ENCODE results near the gene JAM3.

The JAM3 gene

DNA sequence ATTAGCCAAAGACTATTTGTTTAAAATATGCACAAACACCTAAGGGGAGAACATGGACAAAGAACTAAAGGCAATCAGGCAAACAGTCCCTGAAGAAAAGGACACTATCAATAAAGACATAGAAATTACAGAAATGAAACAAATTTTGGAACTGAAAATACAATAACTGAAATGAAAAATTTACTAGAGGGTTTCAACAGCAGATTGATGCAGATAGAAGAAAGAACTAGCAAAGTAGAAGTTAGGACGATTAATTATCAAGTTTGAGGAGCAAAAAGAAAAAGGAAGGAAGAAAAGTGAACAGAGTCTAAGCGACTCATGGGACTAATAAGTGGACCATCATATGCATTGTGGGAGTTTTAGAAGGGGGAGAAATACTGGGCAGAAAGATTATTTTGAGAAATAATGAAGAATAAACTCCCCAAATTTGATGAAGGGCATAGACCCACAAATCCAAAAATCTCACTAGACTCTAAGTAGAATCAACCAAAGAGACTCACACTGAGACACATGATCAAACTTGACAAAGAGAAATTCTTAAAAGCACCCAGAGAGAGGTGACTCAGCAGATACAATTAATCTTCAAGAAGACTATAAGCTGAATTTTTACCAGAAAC is 62.9 kb downstream of the JAM3 start:
- Histone ChIP-seq H3K9me3 (ENCODE audit: insufficient read depth, low read length) (no peaks in the 10 kb centered on the region), H4K20me1 (ENCODE audit: low read depth, low read length) (no peaks in the 10 kb centered on the region)

DNA sequence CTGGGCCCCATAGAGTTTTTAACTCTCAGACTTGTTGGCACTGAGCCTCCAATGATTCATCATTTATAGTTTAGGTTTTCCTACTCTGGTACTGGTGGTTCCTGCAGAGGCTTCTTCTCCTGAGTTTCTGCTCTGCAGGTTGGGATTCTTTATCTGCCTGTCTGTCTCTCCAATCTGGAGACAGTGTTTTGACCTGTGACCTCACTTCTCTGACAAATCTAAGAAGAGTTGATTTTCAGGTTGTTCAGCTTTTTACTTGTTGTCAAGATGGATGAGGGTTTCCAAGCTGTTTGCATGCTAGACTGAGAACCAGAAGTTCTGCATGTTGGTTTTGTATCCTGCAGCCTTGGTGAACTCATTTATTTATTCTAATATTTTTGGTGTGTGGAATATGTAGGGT is 63.9 kb downstream of the JAM3 start:
- Histone ChIP-seq H3K27me3 (ENCODE audit: low read length) (no peaks in the 10 kb centered on the region), H3K9ac (ENCODE audit: low read length) (no peak overlapping the region), H3K79me2 (ENCODE audit: insufficient read depth, low read length) (no peaks in the 10 kb centered on the region), H2AFZ (ENCODE audit: low read depth, low read length, severe bottlenecking) (no peak overlapping the region), H3K36me3 (ENCODE audit: low read length) (no peaks in the 10 kb centered on the region), H3F3A (ENCODE audit: insufficient read depth) (no peaks in the 10 kb centered on the region), H4K20me1 (ENCODE audit: low read depth, low read length) (no peaks in the 10 kb centered on the region), H3K9me2 (replicated peaks; ENCODE audit: insufficient read depth, low read length) (no peaks in the 10 kb centered on the region), H3K9me3 (ENCODE audit: insufficient read depth, low read length) (no peaks in the 10 kb centered on the region), H3K4me2 (ENCODE audit: low read depth, low read length, poor library complexity, severe bottlenecking) (no peak overlapping the region), H3K4me3 (ENCODE audit: insufficient read depth, low read length, poor library complexity, severe bottlenecking) (no peak overlapping the region), H3K27ac (ENCODE audit: low read depth, low read length) (no peak overlapping the region)
- TF ChIP-seq, protein P1, sequence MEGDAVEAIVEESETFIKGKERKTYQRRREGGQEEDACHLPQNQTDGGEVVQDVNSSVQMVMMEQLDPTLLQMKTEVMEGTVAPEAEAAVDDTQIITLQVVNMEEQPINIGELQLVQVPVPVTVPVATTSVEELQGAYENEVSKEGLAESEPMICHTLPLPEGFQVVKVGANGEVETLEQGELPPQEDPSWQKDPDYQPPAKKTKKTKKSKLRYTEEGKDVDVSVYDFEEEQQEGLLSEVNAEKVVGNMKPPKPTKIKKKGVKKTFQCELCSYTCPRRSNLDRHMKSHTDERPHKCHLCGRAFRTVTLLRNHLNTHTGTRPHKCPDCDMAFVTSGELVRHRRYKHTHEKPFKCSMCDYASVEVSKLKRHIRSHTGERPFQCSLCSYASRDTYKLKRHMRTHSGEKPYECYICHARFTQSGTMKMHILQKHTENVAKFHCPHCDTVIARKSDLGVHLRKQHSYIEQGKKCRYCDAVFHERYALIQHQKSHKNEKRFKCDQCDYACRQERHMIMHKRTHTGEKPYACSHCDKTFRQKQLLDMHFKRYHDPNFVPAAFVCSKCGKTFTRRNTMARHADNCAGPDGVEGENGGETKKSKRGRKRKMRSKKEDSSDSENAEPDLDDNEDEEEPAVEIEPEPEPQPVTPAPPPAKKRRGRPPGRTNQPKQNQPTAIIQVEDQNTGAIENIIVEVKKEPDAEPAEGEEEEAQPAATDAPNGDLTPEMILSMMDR (IDR thresholded peaks at IDR 0.05; ENCODE audit: insufficient read depth, low read length, poor library complexity, severe bottlenecking): no peak
- TF ChIP-seq EZH2phosphoT487 (conservative IDR thresholded peaks at IDR 0.05; ENCODE audit: low read length): no peak

More for the DNA sequence above, 62.9 kb downstream of the JAM3 start:
- no peaks in the 10 kb centered on the region for H3K9me2 ChIP-seq (replicated peaks; ENCODE audit: insufficient read depth, low read length)
- H3F3A ChIP-seq (ENCODE audit: insufficient read depth): no peaks in the 10 kb centered on the region
- H3K4me3 ChIP-seq (ENCODE audit: insufficient read depth, low read length, poor library complexity, severe bottlenecking): no peak overlapping the region
- H3K79me2 ChIP-seq (ENCODE audit: insufficient read depth, low read length): no peaks in the 10 kb centered on the region
- no peaks in the 10 kb centered on the region for H3K27me3 ChIP-seq (ENCODE audit: low read length)
- H3K4me2 ChIP-seq (ENCODE audit: low read depth, low read length, poor library complexity, severe bottlenecking): no peak overlapping the region
- no peak overlapping the region for H3K27ac ChIP-seq (ENCODE audit: low read depth, low read length)
- H3K36me3 ChIP-seq (ENCODE audit: low read length): no peaks in the 10 kb centered on the region
- TF ChIP-seq, protein P1 (IDR thresholded peaks at IDR 0.05; ENCODE audit: insufficient read depth, low read length, poor library complexity, severe bottlenecking): no peak
- TF ChIP-seq EZH2phosphoT487 (conservative IDR thresholded peaks at IDR 0.05; ENCODE audit: low read length): no peak
- H2AFZ ChIP-seq (ENCODE audit: low read depth, low read length, severe bottlenecking): no peak overlapping the region
- H3K9ac ChIP-seq (ENCODE audit: low read length): no peak overlapping the region

DNA sequence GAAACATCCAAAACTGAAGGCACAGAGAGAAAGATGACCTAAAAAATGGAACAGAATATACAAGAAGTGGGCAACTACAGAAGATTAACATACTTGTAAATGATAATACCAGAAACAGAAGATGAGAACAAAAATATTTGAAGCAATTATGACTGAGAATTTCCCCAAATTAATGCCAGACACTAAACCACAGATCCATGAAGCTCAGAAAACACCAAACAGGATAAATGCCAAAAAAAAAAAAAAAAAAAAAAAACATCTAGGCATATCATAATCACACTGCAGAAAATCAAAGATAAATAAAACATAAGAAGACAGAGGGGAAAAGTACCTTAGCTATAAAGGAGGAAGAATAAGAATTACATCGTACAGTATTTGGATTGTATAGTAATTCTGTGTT is 65.3 kb downstream of the JAM3 start:
- no peak overlapping the region for H2AFZ ChIP-seq (ENCODE audit: low read depth, low read length, severe bottlenecking)
- no peaks in the 10 kb centered on the region for H3K79me2 ChIP-seq (ENCODE audit: insufficient read depth, low read length)
- TF ChIP-seq EZH2phosphoT487 (conservative IDR thresholded peaks at IDR 0.05; ENCODE audit: low read length): no peak
- TF ChIP-seq, protein P1 (IDR thresholded peaks at IDR 0.05; ENCODE audit: insufficient read depth, low read length, poor library complexity, severe bottlenecking): no peak
- H3K36me3 ChIP-seq (ENCODE audit: low read length): no peaks in the 10 kb centered on the region
- no peak overlapping the region for H3K27ac ChIP-seq (ENCODE audit: low read depth, low read length)
- no peak overlapping the region for H3K4me2 ChIP-seq (ENCODE audit: low read depth, low read length, poor library complexity, severe bottlenecking)
- H3K9ac ChIP-seq (ENCODE audit: low read length): no peak overlapping the region
- no peaks in the 10 kb centered on the region for H3K27me3 ChIP-seq (ENCODE audit: low read length)
- H4K20me1 ChIP-seq (ENCODE audit: low read depth, low read length): no peaks in the 10 kb centered on the region
- no peaks in the 10 kb centered on the region for H3K9me2 ChIP-seq (replicated peaks; ENCODE audit: insufficient read depth, low read length)
- no peaks in the 10 kb centered on the region for H3F3A ChIP-seq (ENCODE audit: insufficient read depth)
- H3K4me3 ChIP-seq (ENCODE audit: insufficient read depth, low read length, poor library complexity, severe bottlenecking): no peak overlapping the region
- no peaks in the 10 kb centered on the region for H3K9me3 ChIP-seq (ENCODE audit: insufficient read depth, low read length)

Measured in SU-DHL-6 (cell line).